ENCODE data around the gene ALAD.

Gene ALAD

GRCh38 chr9:113416149-113416721 lies 15.2 kb upstream of the ALAD start:
- DNase-seq (ENCODE audit: extremely low spot score): no peak
- ChIA-PET CTCF (interaction anchor here (0.7 kb wide), 2 partner anchors 101 to 684 kb away, joined by 3 to 5 read pairs; no protein-coding TSS in a partner anchor), POLR2A (no interaction called here)
- no peak for TF ChIP-seq FOXM1 (IDR thresholded peaks at IDR 0.05; ENCODE audit: borderline replicate concordance)
- TF ChIP-seq ARNT (IDR thresholded peaks at IDR 0.05): no peak
- TF ChIP-seq SUZ12 (IDR thresholded peaks at IDR 0.05): no peak
- no peak for TF ChIP-seq TARDBP (IDR thresholded peaks at IDR 0.05)
- TF ChIP-seq FOXA1 (IDR thresholded peaks at IDR 0.05): no peak
- TF ChIP-seq CTBP1 (IDR thresholded peaks at IDR 0.05; ENCODE audit: borderline replicate concordance): no peak
- TF ChIP-seq ELF4 (IDR thresholded peaks at IDR 0.05): no peak
- no peak for TF ChIP-seq ZNF384 (IDR thresholded peaks at IDR 0.05)
- no peak for TF ChIP-seq SP1 (IDR thresholded peaks at IDR 0.05)
- no peak for TF ChIP-seq PKNOX1 (IDR thresholded peaks at IDR 0.05)
- no peak for TF ChIP-seq L3MBTL2 (conservative IDR thresholded peaks at IDR 0.05)
- TF ChIP-seq HDGF (IDR thresholded peaks at IDR 0.05; ENCODE audit: borderline replicate concordance): no peak
- no peak for TF ChIP-seq NFRKB (IDR thresholded peaks at IDR 0.05)
- no peak for TF ChIP-seq LEF1 (IDR thresholded peaks at IDR 0.05; ENCODE audit: borderline replicate concordance)
- no peak for TF ChIP-seq FOXK2 (IDR thresholded peaks at IDR 0.05)
- TF ChIP-seq BHLHE40 (IDR thresholded peaks at IDR 0.05; ENCODE audit: borderline replicate concordance): no peak

- CTCF ChIA-PET: interaction anchor here (0.9 to 2.6 kb wide), 2 partner anchors 10 to 181 kb away, joined by 3 to 9 read pairs; partner anchors contain the start of gene ALAD
- peak; percentile 92 for DNase-seq (ENCODE audit: extremely low spot score)
These were observed 9.3 kb upstream of the ALAD start, which contains the start of the genes C9orf43 and POLE3 for GRCh38 chr9:113410207-113410864. Gene C9orf43 (plus strand): TSS chr9:113410747. CDS start chr9:113413494, 2,747 bp downstream. Gene POLE3 (minus strand): TSS chr9:113410675. CDS start chr9:113410293, 382 bp downstream.

GRCh38 chr9:113409883-113410206 lies 8.8 kb upstream of the ALAD start:
- POLR2A ChIA-PET: interaction anchor here (0.7 to 2.2 kb wide), 32 partner anchors 9 to 193 kb away, joined by 3 to 33 read pairs (median 4); partner anchors contain the start of genes ALAD, CDC26, HDHD3 and PRPF4
- TF ChIP-seq PKNOX1 (IDR thresholded peaks at IDR 0.05) (no peak), HDGF (IDR thresholded peaks at IDR 0.05; ENCODE audit: borderline replicate concordance) (no peak), FOXA1 (IDR thresholded peaks at IDR 0.05) (no peak), TARDBP (IDR thresholded peaks at IDR 0.05) (no peak), BHLHE40 (IDR thresholded peaks at IDR 0.05; ENCODE audit: borderline replicate concordance) (no peak), FOXK2 (IDR thresholded peaks at IDR 0.05) (no peak), CTBP1 (IDR thresholded peaks at IDR 0.05; ENCODE audit: borderline replicate concordance) (no peak), LEF1 (IDR thresholded peaks at IDR 0.05; ENCODE audit: borderline replicate concordance) (no peak), L3MBTL2 (conservative IDR thresholded peaks at IDR 0.05) (no peak), NFRKB (IDR thresholded peaks at IDR 0.05) (no peak), SP1 (IDR thresholded peaks at IDR 0.05) (no peak), ARNT (IDR thresholded peaks at IDR 0.05) (no peak), SUZ12 (IDR thresholded peaks at IDR 0.05) (no peak), ELF4 (IDR thresholded peaks at IDR 0.05) (no peak), ZNF384 (IDR thresholded peaks at IDR 0.05) (no peak)
- CTCF ChIA-PET: interaction anchor here (2.6 kb wide), 1 partner anchor 9 kb away, joined by 9 read pairs; the partner anchor contains the start of gene ALAD
- no peak for DNase-seq (ENCODE audit: extremely low spot score)

More at GRCh38 chr9:113410207-113410864, 9.3 kb upstream of the ALAD start, which contains the start of the genes C9orf43 and POLE3:
- POLR2A ChIA-PET: interaction anchor here (0.7 to 2.2 kb wide), 33 partner anchors 8 to 192 kb away, joined by 3 to 33 read pairs (median 4); partner anchors contain the start of genes ALAD, CDC26, FKBP15 and HDHD3
- TF ChIP-seq L3MBTL2 (conservative IDR thresholded peaks at IDR 0.05): peak; percentile 96
- TF ChIP-seq CTBP1 (IDR thresholded peaks at IDR 0.05; ENCODE audit: borderline replicate concordance): 0 out of 2 replicates have a peak, but pooled peaks have one; percentile 59
- peak; percentile 30; the same call in 1 of the 2 replicates for TF ChIP-seq FOXM1 (IDR thresholded peaks at IDR 0.05; ENCODE audit: borderline replicate concordance)
- no peak for TF ChIP-seq BHLHE40 (IDR thresholded peaks at IDR 0.05; ENCODE audit: borderline replicate concordance)
- no peak for TF ChIP-seq SUZ12 (IDR thresholded peaks at IDR 0.05)
- peak; percentile 59; the same call in 1 of the 2 replicates for TF ChIP-seq ELF4 (IDR thresholded peaks at IDR 0.05)
- TF ChIP-seq LEF1 (IDR thresholded peaks at IDR 0.05; ENCODE audit: borderline replicate concordance): no peak
- TF ChIP-seq ZNF384 (IDR thresholded peaks at IDR 0.05): no peak
- no peak for TF ChIP-seq FOXA1 (IDR thresholded peaks at IDR 0.05)
- TF ChIP-seq HDGF (IDR thresholded peaks at IDR 0.05; ENCODE audit: borderline replicate concordance): no peak
- TF ChIP-seq NFRKB (IDR thresholded peaks at IDR 0.05): peak; percentile 63
- 0 out of 2 replicates have a peak, but pooled peaks have one; percentile 13 for TF ChIP-seq PKNOX1 (IDR thresholded peaks at IDR 0.05)
- TF ChIP-seq SP1 (IDR thresholded peaks at IDR 0.05): no peak
- TF ChIP-seq ARNT (IDR thresholded peaks at IDR 0.05): no peak
- TF ChIP-seq FOXK2 (IDR thresholded peaks at IDR 0.05): no peak

GRCh38 chr9:113409481-113409880 lies 8.4 kb upstream of the ALAD start:
- CTCF ChIA-PET: interaction anchor here (0.6 to 2.6 kb wide), 2 partner anchors 9 to 98 kb away, joined by 3 to 9 read pairs; partner anchors contain the start of gene ALAD
- no peak for TF ChIP-seq PKNOX1 (IDR thresholded peaks at IDR 0.05)
- TF ChIP-seq FOXK2 (IDR thresholded peaks at IDR 0.05): no peak
- TF ChIP-seq ARNT (IDR thresholded peaks at IDR 0.05): no peak
- no peak for TF ChIP-seq NFRKB (IDR thresholded peaks at IDR 0.05)
- no peak for TF ChIP-seq SUZ12 (IDR thresholded peaks at IDR 0.05)
- TF ChIP-seq TARDBP (IDR thresholded peaks at IDR 0.05): no peak
- no peak for TF ChIP-seq HDGF (IDR thresholded peaks at IDR 0.05; ENCODE audit: borderline replicate concordance)
- TF ChIP-seq L3MBTL2 (conservative IDR thresholded peaks at IDR 0.05): no peak
- TF ChIP-seq ELF4 (IDR thresholded peaks at IDR 0.05): no peak
- TF ChIP-seq BHLHE40 (IDR thresholded peaks at IDR 0.05; ENCODE audit: borderline replicate concordance): no peak
- no peak for TF ChIP-seq LEF1 (IDR thresholded peaks at IDR 0.05; ENCODE audit: borderline replicate concordance)
- TF ChIP-seq ZNF384 (IDR thresholded peaks at IDR 0.05): no peak
- TF ChIP-seq FOXM1 (IDR thresholded peaks at IDR 0.05; ENCODE audit: borderline replicate concordance): no peak
- no peak for TF ChIP-seq CTBP1 (IDR thresholded peaks at IDR 0.05; ENCODE audit: borderline replicate concordance)
- TF ChIP-seq FOXA1 (IDR thresholded peaks at IDR 0.05): no peak
- no peak for TF ChIP-seq SP1 (IDR thresholded peaks at IDR 0.05)
- DNase-seq (ENCODE audit: extremely low spot score): no peak
- POLR2A ChIA-PET: interaction anchor here (0.9 to 2.2 kb wide), 21 partner anchors 9 to 179 kb away, joined by 3 to 33 read pairs (median 5); partner anchors contain the start of genes ALAD, CDC26, HDHD3 and PRPF4
